Muscle of back (tissue), 13 donors: ENCODE data around the gene KCTD10. TPM values are rescaled to one million over a fixed set of nuclear protein-coding genes. Genes with fewer than 3 reads are reported as not detected.
A peak's percentile ranks its signal among the peaks of the same experiment; 100 is the strongest.

Experiments used
- DNase-seq, 3 donors: peaks; one replicate each; pipeline versions ENCODE4 v3.0.0 to v3.0.0-alpha.2; 2013
- long read RNA-seq, 9 donors: transcript quantifications; one replicate each; lab custom pipeline, GENCODE V29; 2026
- polyA plus RNA-seq, 10 donors: library from polyadenylated mRNA; unstranded; fragments of 120-200 nt; gene quantifications; one replicate each; pipeline ENCODE4 v1.2.1, GENCODE V29; 2013; ENCODE audit not compliant: insufficient read length in 10 of 10

The KCTD10 gene, protein sequence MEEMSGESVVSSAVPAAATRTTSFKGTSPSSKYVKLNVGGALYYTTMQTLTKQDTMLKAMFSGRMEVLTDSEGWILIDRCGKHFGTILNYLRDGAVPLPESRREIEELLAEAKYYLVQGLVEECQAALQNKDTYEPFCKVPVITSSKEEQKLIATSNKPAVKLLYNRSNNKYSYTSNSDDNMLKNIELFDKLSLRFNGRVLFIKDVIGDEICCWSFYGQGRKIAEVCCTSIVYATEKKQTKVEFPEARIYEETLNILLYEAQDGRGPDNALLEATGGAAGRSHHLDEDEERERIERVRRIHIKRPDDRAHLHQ
- polyA plus RNA-seq = 10 to 100 TPM; 24.8 to 36.9 (median 33.0) TPM
- long read RNA-seq, donor 1, full-length matches to known transcripts = 8 of 13 reads
- long read RNA-seq, donor 1, partial matches to known transcripts = 5 of 13 reads
- long read RNA-seq, donor 1, other reads (novel, unspliced or antisense) = 0 of 13 reads
- long read RNA-seq, donor 2, full-length matches to known transcripts = 8 of 8 reads
- long read RNA-seq, donor 2, partial matches to known transcripts = 0 of 8 reads
- long read RNA-seq, donor 2, other reads (novel, unspliced or antisense) = 0 of 8 reads
- long read RNA-seq, donor 3 = 0 reads
- long read RNA-seq, donor 4, full-length matches to known transcripts = 4 of 4 reads
- long read RNA-seq, donor 4, partial matches to known transcripts = 0 of 4 reads
- long read RNA-seq, donor 4, other reads (novel, unspliced or antisense) = 0 of 4 reads
- long read RNA-seq, donor 5, full-length matches to known transcripts = 6 of 6 reads
- long read RNA-seq, donor 5, partial matches to known transcripts = 0 of 6 reads
- long read RNA-seq, donor 5, other reads (novel, unspliced or antisense) = 0 of 6 reads
- long read RNA-seq, donor 6, full-length matches to known transcripts = 8 of 8 reads
- long read RNA-seq, donor 6, partial matches to known transcripts = 0 of 8 reads
- long read RNA-seq, donor 6, other reads (novel, unspliced or antisense) = 0 of 8 reads
- long read RNA-seq, donor 7, full-length matches to known transcripts = 5 of 5 reads
- long read RNA-seq, donor 7, partial matches to known transcripts = 0 of 5 reads
- long read RNA-seq, donor 7, other reads (novel, unspliced or antisense) = 0 of 5 reads
- long read RNA-seq, donor 8, full-length matches to known transcripts = 4 of 4 reads
- long read RNA-seq, donor 8, partial matches to known transcripts = 0 of 4 reads
- long read RNA-seq, donor 8, other reads (novel, unspliced or antisense) = 0 of 4 reads
- long read RNA-seq, donor 9 = 0 reads

- DNase-seq = peak; percentile 89 to 96 (median 93)
Observed at GRCh38 chr12:109477185-109477962, at the start of gene KCTD10, which contains the start of gene UBE3B. Gene KCTD10, minus strand, starts transcription at chr12:109477300. Its CDS starts 38 bp downstream, at chr12:109477262. Gene UBE3B, plus strand, starts transcription at chr12:109477634. Its CDS starts 5,918 bp downstream, at chr12:109483552.

- DNase-seq = no peak
Observed at GRCh38 chr12:109525279-109525585, 48.1 kb upstream of the KCTD10 start.

DNA sequence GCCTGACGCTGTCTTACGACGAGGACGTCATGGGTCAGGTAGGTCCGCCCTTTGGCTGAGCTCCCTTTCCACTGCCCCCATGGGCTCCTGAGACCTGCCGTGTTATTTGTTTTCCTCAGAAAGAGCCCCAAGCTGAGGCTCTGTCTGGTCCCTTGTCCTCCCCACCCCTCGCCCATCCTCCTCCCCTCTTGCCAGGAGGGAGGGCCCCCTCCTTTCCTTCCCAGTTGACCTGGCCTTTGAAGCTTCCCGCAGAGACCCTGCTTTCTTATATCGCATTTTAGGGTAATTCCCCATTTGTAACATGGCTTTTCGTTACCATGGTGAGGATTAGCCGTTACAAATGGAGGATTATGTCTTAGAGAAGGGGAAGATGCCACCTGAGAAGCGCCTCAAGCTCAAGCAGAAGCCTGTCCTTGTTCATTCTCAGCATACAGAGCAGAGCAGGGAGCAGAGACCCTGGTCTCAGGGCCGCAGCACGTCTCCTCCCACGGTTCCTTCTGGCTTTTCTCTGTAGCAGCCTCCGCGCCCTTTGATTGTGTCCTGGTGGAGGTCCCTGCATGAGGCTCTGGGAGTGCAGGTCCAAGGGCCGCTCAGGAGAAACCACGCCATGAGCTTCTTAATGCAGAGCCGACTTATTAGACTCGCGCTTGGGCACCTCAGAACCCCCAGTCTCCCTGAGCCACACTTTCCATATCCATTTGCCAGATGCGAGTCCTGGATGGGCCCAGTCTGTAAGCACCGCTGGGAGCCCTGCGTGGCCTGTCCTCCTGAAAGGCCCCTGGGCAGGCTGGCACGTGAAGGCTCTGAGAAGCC, 47.6 kb upstream of the KCTD10 start:
- DNase-seq = no peak

- no peak for DNase-seq
Observed at GRCh38 chr12:109523504-109523903, 46.4 kb upstream of the KCTD10 start.

GRCh38 chr12:109523071-109523470, 46.0 kb upstream of the KCTD10 start:
- peak in 2 of 3 donors; percentile 29 to 38 for DNase-seq

GRCh38 chr12:109521831-109522230, 44.7 kb upstream of the KCTD10 start:
- no peak for DNase-seq

- DNase-seq = no peak
Observed at GRCh38 chr12:109519787-109520186, 42.7 kb upstream of the KCTD10 start.

DNA sequence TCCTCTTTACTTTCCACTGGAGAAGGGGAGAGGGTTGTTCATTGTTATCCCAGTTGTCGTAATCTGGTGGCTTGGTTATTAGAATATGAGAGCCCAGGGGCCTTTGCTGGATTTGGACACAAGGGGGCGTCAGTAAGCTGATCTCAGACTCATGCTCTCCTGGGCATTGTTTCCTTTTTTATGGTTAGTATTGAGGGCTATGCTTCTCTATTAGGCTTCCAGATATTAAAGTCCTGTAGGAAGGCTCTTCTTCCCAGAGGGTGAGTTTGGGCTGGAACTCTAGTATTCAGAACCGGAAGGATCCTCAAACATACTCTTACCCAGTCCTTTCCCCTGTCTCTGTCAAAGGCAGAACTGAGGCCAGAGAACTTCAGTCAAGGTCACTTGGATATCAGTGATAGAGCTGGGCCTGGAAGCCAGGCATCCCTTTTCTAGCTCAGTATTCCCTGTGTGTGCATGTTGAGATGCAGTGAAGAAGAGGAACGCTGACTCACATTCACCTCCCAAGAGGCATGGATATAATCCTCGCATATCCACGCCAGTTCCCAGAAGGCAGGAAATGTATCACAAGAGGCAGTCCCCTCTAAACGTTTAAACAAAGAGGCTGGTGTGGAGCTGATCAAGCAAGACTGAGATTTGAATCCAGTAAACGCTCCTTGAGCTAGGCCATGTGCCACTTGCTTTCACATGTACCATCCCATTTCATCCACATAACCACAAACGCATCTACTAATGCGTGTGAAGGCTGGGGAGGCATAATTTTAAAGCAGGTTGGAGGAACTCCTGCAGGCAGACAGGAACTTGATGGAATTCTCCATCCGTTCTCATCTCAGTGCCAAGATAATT, 41.9 kb upstream of the KCTD10 start:
- DNase-seq = peak; percentile 54 to 81 (median 67)

GRCh38 chr12:109517619-109518018, 40.5 kb upstream of the KCTD10 start:
- DNase-seq = peak; percentile 20 to 41 (median 23)

GRCh38 chr12:109513977-109514376, 36.9 kb upstream of the KCTD10 start:
- no peak for DNase-seq

DNA sequence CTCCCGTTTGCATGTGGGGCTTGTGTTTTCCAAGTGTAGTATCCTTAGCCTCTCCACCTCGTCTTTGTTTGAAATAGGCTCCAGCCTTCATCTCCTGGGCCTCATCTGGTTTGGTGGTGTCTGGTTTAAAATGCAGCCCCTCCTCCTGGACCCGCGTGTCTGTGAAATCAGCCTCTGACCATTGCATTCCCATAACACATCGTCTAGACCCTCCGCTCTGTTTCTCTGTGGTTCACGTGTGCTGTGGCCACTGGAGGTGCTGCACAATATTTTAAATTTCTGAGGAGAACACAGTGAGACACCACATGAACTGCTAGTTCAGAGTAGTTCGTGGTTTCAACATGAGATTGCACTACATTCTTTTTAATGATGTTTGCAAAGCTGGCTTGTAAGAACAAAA, 36.0 kb upstream of the KCTD10 start:
- DNase-seq = no peak

DNA sequence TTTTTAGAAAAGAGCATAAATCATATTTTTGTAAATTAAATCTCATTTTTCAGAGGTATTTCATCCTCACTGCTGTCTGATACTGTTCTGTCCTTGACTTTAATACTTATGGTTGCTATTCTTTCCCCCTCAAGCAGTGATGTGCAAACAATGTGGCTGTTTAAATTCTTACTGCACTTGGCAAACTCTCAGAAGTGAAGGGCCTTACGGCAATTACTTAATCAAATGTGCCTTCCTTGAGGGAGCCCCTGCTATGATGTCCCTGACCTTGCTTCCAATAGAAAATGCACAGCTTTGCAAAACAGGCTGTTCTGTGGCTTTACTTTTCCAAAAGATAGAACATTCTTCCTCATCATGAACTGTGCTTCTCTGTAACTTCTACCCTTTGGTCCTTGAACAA, 35.5 kb upstream of the KCTD10 start:
- no peak for DNase-seq

DNA sequence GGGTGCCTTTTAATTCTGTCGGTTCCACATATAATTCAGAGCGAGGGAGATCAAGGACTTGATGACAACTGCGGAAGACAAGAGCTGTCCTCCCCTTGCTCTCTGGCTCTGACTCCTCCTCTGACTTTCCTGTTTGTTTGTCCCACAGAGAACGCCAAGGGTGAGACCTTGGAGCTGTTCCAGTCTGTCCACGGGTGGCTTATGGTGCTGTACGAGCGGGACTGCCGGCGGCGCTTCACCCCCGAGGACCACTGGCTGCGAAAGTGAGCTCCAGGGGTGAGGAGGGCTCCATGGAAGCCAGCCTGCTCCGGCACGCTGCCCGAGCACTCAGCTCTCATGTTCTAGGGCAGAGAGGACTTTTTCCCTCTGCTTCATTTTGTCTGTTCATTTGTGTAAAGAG, 33.1 kb upstream of the KCTD10 start:
- no peak for DNase-seq

DNA sequence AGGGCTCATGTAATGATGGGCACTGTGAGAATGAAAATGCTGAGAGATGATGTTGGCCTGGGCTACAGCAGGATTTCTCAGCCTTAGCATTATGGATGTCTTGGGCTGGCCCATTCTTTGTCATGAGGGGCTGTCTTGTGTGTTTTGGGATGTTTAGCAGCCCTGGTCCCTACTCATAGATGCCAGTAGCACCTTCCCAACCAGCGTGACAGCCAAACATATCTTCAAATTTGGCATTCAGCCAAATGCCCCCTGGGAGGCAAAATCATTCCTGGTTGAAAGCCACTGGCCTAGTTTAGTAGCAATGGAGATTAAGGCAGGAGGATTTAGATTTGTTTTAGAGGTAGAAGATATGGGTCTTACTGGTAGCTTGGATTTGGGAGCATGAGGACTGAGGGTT, 27.0 kb upstream of the KCTD10 start:
- no peak for DNase-seq

- no peak for DNase-seq
Observed at GRCh38 chr12:109503611-109504010, 26.5 kb upstream of the KCTD10 start.

DNA sequence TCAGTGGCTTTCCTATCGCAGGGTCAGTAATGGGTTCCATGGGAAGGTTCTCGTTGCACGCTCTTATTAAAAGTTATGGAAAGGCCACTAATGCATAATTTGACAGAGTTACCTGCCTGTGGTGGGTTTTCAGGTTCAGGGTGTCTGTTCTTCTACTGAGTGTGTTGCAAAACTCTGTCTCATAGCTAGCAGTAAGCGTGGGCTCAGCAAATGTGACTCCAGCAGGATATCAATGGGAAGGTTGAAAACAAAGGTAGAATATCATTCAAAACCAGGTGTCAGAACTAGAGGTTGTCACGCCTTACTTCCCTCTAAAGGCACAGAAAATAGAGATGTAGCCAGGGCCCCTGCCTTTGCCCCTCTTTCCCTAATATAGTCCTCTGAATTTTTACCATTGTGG, 25.2 kb upstream of the KCTD10 start:
- DNase-seq = no peak

DNA sequence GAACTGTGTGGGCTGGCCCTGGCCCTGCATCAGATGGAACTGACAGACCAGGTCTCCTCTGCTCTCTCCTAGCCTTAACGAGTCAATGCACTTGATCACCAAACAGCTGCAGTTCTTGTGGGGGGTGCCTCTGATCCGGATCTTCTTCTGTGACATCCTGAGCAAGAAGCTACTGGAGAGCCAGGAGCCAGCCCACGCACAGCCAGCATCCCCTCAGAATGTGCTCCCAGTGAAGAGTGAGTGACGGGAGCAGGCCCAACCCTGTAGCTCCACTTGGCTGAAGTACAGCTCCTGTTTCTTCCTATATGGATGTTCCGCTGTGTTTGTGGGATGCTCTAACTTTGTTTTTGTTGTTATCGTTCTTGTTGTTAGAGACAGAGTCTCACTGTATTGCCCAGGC, 24.2 kb upstream of the KCTD10 start:
- no peak for DNase-seq

- DNase-seq = no peak
Observed at GRCh38 chr12:109500406-109501185, 23.5 kb upstream of the KCTD10 start.
